ENCODE results near the gene GALNT2. TPM values are rescaled to one million over a fixed set of nuclear protein-coding genes. Genes with fewer than 3 reads are reported as not detected.

Gene GALNT2
- total RNA-seq, 1 experiment from 2014 or later = 141 TPM

- intact Hi-C loops (cut with micrococcal nuclease; ENCODE audit: unreplicated experiment) = no loop called here
- Mint-ChIP-seq H3K9me3 (ENCODE audit: low read depth, unreplicated experiment) (no peaks in the 10 kb centered on the region), H3K4me3 (ENCODE audit: low read depth, unreplicated experiment) (no peak overlapping the region), H3K4me1 (ENCODE audit: low read depth, unreplicated experiment) (no peaks in the 10 kb centered on the region), H3K27me3 (ENCODE audit: unreplicated experiment) (no peaks in the 10 kb centered on the region), H3K27ac (ENCODE audit: unreplicated experiment) (no peak overlapping the region), H3K36me3 (ENCODE audit: insufficient read depth, unreplicated experiment) (peaks cover 36% of the 10 kb centered on the region)
- CTCF ChIA-PET = no interaction called here
- no peak for TF ChIP-seq CTCF (IDR thresholded peaks at IDR 0.05; ENCODE audit: unreplicated experiment)
- no peak for DNase-seq
- BruUV-seq (replicated peaks) = no TSS peak
These were observed 181.2 kb downstream of the GALNT2 start for GRCh38 chr1:230248016-230248888.

- TF ChIP-seq CTCF (IDR thresholded peaks at IDR 0.05; ENCODE audit: unreplicated experiment) = no peak
- H3K27me3 Mint-ChIP-seq (ENCODE audit: unreplicated experiment) = no peaks in the 10 kb centered on the region
- H3K27ac Mint-ChIP-seq (ENCODE audit: unreplicated experiment) = no peak overlapping the region
- BruUV-seq (replicated peaks) = no TSS peak
- intact Hi-C loops (cut with micrococcal nuclease; ENCODE audit: unreplicated experiment) = no loop called here
- no peak for DNase-seq
- CTCF ChIA-PET = no interaction called here
- no peak overlapping the region for H3K4me3 Mint-ChIP-seq (ENCODE audit: low read depth, unreplicated experiment)
- H3K36me3 Mint-ChIP-seq (ENCODE audit: insufficient read depth, unreplicated experiment) = peaks cover 35% of the 10 kb centered on the region
- H3K9me3 Mint-ChIP-seq (ENCODE audit: low read depth, unreplicated experiment) = no peaks in the 10 kb centered on the region
- H3K4me1 Mint-ChIP-seq (ENCODE audit: low read depth, unreplicated experiment) = no peaks in the 10 kb centered on the region
These were observed 181.8 kb downstream of the GALNT2 start for GRCh38 chr1:230248889-230249270.

GRCh38 chr1:230249695-230250480, 182.8 kb downstream of the GALNT2 start:
- H3K36me3 Mint-ChIP-seq (ENCODE audit: insufficient read depth, unreplicated experiment) = peaks cover 32% of the 10 kb centered on the region
- CTCF ChIA-PET = no interaction called here
- BruUV-seq (replicated peaks) = no TSS peak
- no peaks in the 10 kb centered on the region for H3K4me1 Mint-ChIP-seq (ENCODE audit: low read depth, unreplicated experiment)
- no peak for DNase-seq
- no peaks in the 10 kb centered on the region for H3K9me3 Mint-ChIP-seq (ENCODE audit: low read depth, unreplicated experiment)
- H3K27ac Mint-ChIP-seq (ENCODE audit: unreplicated experiment) = no peak overlapping the region
- H3K27me3 Mint-ChIP-seq (ENCODE audit: unreplicated experiment) = no peaks in the 10 kb centered on the region
- intact Hi-C loops (cut with micrococcal nuclease; ENCODE audit: unreplicated experiment) = no loop called here
- H3K4me3 Mint-ChIP-seq (ENCODE audit: low read depth, unreplicated experiment) = no peak overlapping the region
- TF ChIP-seq CTCF (IDR thresholded peaks at IDR 0.05; ENCODE audit: unreplicated experiment) = no peak

GRCh38 chr1:230250666-230251065, 183.6 kb downstream of the GALNT2 start:
- Mint-ChIP-seq H3K4me1 (ENCODE audit: low read depth, unreplicated experiment) (no peaks in the 10 kb centered on the region), H3K27me3 (ENCODE audit: unreplicated experiment) (no peaks in the 10 kb centered on the region), H3K4me3 (ENCODE audit: low read depth, unreplicated experiment) (no peak overlapping the region), H3K36me3 (ENCODE audit: insufficient read depth, unreplicated experiment) (peaks cover 34% of the 10 kb centered on the region), H3K27ac (ENCODE audit: unreplicated experiment) (no peak overlapping the region), H3K9me3 (ENCODE audit: low read depth, unreplicated experiment) (no peaks in the 10 kb centered on the region)
- CTCF ChIA-PET = no interaction called here
- no peak for TF ChIP-seq CTCF (IDR thresholded peaks at IDR 0.05; ENCODE audit: unreplicated experiment)
- DNase-seq = no peak
- BruUV-seq (replicated peaks) = no TSS peak
- intact Hi-C loops (cut with micrococcal nuclease; ENCODE audit: unreplicated experiment) = no loop called here

Measured in Calu3 (cell line).